GM19099 (cell line): ENCODE data around the gene RNF220.

Experiments
- POLR2A ChIP-seq: IDR thresholded peaks from 3 replicates; pipeline ENCODE4 v1.6.1; 2011; ENCODE audit warnings: low read depth; ENCODE audit not compliant: insufficient read length; ENCODE audit errors: extremely low read depth

Gene RNF220

GRCh38 chr1:44417351-44418021, 12.4 kb downstream of the RNF220 start:
- no peak for TF ChIP-seq POLR2A

- TF ChIP-seq POLR2A = no peak
These were observed 13.1 kb downstream of the RNF220 start for GRCh38 chr1:44418022-44418673.

GRCh38 chr1:44419901-44420300, 14.8 kb downstream of the RNF220 start:
- no peak for TF ChIP-seq POLR2A

GRCh38 chr1:44420535-44420934, 15.5 kb downstream of the RNF220 start:
- TF ChIP-seq POLR2A = no peak

- no peak for TF ChIP-seq POLR2A
These were observed 16.4 kb downstream of the RNF220 start for GRCh38 chr1:44421446-44421884.

- TF ChIP-seq POLR2A = no peak
These were observed 17.1 kb downstream of the RNF220 start for GRCh38 chr1:44422161-44422560.

- TF ChIP-seq POLR2A = no peak
These were observed 18.8 kb downstream of the RNF220 start for GRCh38 chr1:44423591-44424537.

- no peak for TF ChIP-seq POLR2A
These were observed 19.7 kb downstream of the RNF220 start for GRCh38 chr1:44424747-44425146.

GRCh38 chr1:44425341-44426082, 20.5 kb downstream of the RNF220 start:
- TF ChIP-seq POLR2A = no peak

- no peak for TF ChIP-seq POLR2A
These were observed 26.8 kb downstream of the RNF220 start for GRCh38 chr1:44431861-44432260.

- no peak for TF ChIP-seq POLR2A
These were observed 28.2 kb downstream of the RNF220 start for GRCh38 chr1:44433209-44433608.

- no peak for TF ChIP-seq POLR2A
These were observed 31.5 kb downstream of the RNF220 start for GRCh38 chr1:44436401-44437106.

GRCh38 chr1:44437107-44437716, 32.2 kb downstream of the RNF220 start:
- no peak for TF ChIP-seq POLR2A

- TF ChIP-seq POLR2A = no peak
These were observed 37.7 kb downstream of the RNF220 start for GRCh38 chr1:44442791-44443190.

GRCh38 chr1:44447051-44447810, 42.2 kb downstream of the RNF220 start:
- TF ChIP-seq POLR2A = no peak
